HS-27A (cell line): ENCODE measurements around the gene LRRK1.

ENCODE experiments used
- DNase-seq: peaks from one replicate; pipeline ENCODE4 v3.0.0-alpha.2; 2012; ENCODE audit warnings: low read depth, missing footprints

Gene LRRK1

GRCh38 chr15:100939791-100940190 lies 20.6 kb downstream of the LRRK1 start:
- DNase-seq, result no peak

GRCh38 chr15:100940767-100941379 lies 21.7 kb downstream of the LRRK1 start:
- DNase-seq, result no peak

- no peak for DNase-seq
These were observed 22.4 kb downstream of the LRRK1 start for GRCh38 chr15:100941536-100941935.

GRCh38 chr15:100942656-100943425 lies 23.7 kb downstream of the LRRK1 start:
- DNase-seq, result no peak

- DNase-seq, result no peak
These were observed 25.2 kb downstream of the LRRK1 start for GRCh38 chr15:100944244-100944895.

- no peak for DNase-seq
These were observed 25.8 kb downstream of the LRRK1 start for GRCh38 chr15:100944986-100945385.

GRCh38 chr15:100947760-100948429 lies 28.7 kb downstream of the LRRK1 start:
- DNase-seq, result no peak

- no peak for DNase-seq
These were observed 29.2 kb downstream of the LRRK1 start for GRCh38 chr15:100948430-100948762.

GRCh38 chr15:100949691-100950090 lies 30.5 kb downstream of the LRRK1 start:
- no peak for DNase-seq

- DNase-seq, result no peak
These were observed 32.8 kb downstream of the LRRK1 start for GRCh38 chr15:100951965-100952364.

GRCh38 chr15:100952566-100952965 lies 33.4 kb downstream of the LRRK1 start:
- no peak for DNase-seq

GRCh38 chr15:100958326-100959065 lies 39.3 kb downstream of the LRRK1 start:
- peak; percentile 41 for DNase-seq

GRCh38 chr15:100959066-100960050 lies 40.2 kb downstream of the LRRK1 start:
- DNase-seq, result no peak

- DNase-seq, result no peak
These were observed 47.8 kb downstream of the LRRK1 start for GRCh38 chr15:100966997-100967396.

GRCh38 chr15:100968050-100968966 lies 49.2 kb downstream of the LRRK1 start:
- peak; percentile 36 for DNase-seq

GRCh38 chr15:100972975-100973350 lies 53.8 kb downstream of the LRRK1 start:
- no peak for DNase-seq

GRCh38 chr15:100973351-100974111 lies 54.4 kb downstream of the LRRK1 start:
- DNase-seq, result no peak

- DNase-seq, result no peak
These were observed 55.9 kb downstream of the LRRK1 start for GRCh38 chr15:100975043-100975442.
